GM13976 (cell line): ENCODE data around the gene ZNF460.
A peak's percentile ranks its signal among the peaks of the same experiment; 100 is the strongest.

ENCODE experiments used
- DNase-seq: peaks from one replicate; pipeline ENCODE4 v3.0.0; 2012; ENCODE audit warnings: low spot score
- in situ Hi-C: fragments of 300-500 bp; cut with MboI; formaldehyde crosslinking; loops from one replicate; pipeline ENCODE4 v1.12.0; 2022; ENCODE audit warnings: low sequenced_read_pairs, mixed read lengths, inconsistent platforms; ENCODE audit not compliant: unreplicated experiment
- TF ChIP-seq, protein P1 (sequence below): IDR thresholded peaks from 2 replicates; pipeline ENCODE4 v1.5.1; 2012; ENCODE audit warnings: borderline replicate concordance, mild to moderate bottlenecking; ENCODE audit not compliant: insufficient read depth; ENCODE audit errors: extremely low read depth, missing control alignments, control extremely low read depth

ZNF460 gene

DNA sequence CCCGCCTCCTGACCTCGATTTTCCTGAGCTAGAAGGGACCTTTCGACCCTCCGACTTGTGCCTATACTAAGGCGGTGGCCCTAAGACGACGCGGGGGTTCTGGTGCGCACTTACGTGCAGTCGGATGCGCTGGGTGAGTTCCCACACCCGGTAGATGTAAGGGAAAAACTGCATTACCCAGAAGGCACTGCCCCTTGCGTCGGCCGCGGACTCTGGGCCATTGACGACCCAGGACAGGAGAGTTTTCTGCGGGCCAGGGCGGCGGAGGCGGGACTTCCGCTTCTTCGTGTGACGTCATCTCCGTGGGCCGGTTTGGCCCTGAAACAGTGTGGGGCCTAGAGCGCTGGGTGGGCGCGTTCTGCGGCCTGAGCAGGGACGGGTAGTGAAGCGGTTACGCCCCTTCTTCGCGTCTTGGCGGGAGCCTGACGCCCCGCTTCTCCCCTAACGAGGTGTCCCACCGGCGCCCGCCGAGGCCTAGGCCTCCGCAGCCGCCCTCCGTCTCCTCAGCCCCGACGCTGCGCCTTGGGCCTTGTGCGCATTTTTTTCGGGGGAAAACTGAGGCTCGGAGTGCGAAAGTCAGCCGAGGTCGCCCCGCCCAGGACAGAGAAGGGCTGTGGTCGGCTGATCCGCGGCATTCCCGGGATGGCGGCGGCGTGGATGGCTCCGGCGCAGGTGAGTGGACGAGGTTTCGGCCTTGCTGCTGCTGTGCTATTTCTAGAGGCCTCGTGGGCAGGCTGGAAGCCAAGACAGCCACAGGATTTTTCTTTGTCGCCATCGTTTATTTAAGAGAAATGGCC lies at the start of gene ZNF460:
Gene ZNF460, plus strand, starts transcription at position 321 of the 797 bp plus-strand sequence. Its CDS starts 322 bp downstream, at position 643.
- TF ChIP-seq, protein P1, sequence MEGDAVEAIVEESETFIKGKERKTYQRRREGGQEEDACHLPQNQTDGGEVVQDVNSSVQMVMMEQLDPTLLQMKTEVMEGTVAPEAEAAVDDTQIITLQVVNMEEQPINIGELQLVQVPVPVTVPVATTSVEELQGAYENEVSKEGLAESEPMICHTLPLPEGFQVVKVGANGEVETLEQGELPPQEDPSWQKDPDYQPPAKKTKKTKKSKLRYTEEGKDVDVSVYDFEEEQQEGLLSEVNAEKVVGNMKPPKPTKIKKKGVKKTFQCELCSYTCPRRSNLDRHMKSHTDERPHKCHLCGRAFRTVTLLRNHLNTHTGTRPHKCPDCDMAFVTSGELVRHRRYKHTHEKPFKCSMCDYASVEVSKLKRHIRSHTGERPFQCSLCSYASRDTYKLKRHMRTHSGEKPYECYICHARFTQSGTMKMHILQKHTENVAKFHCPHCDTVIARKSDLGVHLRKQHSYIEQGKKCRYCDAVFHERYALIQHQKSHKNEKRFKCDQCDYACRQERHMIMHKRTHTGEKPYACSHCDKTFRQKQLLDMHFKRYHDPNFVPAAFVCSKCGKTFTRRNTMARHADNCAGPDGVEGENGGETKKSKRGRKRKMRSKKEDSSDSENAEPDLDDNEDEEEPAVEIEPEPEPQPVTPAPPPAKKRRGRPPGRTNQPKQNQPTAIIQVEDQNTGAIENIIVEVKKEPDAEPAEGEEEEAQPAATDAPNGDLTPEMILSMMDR = no peak
- DNase-seq = peak; percentile 95
- in situ Hi-C loops = no loop called here

DNA sequence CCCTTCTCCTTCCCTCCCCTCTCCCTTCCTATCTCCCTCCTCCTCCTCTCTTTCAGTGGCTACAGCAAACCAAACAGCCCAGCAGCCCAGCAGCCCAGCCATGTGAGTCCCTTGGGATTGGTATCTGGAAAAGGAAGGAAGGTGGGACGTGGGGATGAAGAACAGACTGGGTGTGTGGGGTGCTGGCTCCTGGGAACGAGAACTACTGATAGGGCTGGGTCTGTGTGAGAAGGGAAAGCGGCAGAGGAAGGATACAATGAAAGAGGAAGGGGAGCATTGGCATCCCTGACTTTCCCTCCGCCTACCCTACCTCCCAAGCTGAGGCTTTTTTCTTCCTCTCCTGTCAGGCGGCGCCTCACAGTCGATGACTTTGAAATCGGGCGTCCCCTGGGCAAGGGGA lies 48.6 kb upstream of the ZNF460 start:
- DNase-seq = no peak
- in situ Hi-C loops = no loop called here
- TF ChIP-seq, protein P1 = no peak

DNA sequence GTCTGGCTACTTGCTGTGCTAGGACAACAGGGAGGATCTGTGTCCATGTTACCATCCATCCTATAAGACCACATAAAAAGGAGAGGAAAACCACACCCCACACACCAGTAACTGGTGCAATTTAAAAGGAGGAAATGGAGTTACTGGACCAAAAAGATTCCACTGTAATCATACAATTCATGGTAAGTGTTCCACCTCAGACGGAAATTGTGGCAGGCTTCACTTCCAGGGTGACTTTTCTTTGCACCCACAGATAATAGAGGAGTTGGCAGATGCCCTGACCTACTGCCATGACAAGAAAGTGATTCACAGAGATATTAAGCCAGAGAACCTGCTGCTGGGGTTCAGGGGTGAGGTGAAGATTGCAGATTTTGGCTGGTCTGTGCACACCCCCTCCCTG lies 47.1 kb upstream of the ZNF460 start:
- TF ChIP-seq, protein P1 = no peak
- DNase-seq = no peak
- in situ Hi-C loops = no loop called here

DNA sequence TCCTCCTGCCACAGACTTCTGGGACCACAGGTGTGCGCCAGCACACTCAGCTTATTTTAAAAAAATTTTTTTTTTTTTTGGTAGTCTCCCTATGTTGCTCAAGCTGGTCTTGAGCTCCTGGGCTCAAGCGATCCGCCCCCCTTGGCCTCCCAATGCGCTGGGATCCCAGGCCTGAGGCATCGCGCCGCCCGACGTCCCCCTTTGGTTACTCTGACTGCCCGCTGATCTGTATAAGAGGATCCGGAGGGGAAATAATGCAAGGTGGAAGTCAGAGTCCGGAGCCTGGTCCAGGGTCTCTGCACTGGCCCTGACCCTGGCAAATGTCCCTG lies 40.3 kb upstream of the ZNF460 start:
- in situ Hi-C loops = no loop called here
- DNase-seq = no peak
- TF ChIP-seq, protein P1 = no peak

DNA sequence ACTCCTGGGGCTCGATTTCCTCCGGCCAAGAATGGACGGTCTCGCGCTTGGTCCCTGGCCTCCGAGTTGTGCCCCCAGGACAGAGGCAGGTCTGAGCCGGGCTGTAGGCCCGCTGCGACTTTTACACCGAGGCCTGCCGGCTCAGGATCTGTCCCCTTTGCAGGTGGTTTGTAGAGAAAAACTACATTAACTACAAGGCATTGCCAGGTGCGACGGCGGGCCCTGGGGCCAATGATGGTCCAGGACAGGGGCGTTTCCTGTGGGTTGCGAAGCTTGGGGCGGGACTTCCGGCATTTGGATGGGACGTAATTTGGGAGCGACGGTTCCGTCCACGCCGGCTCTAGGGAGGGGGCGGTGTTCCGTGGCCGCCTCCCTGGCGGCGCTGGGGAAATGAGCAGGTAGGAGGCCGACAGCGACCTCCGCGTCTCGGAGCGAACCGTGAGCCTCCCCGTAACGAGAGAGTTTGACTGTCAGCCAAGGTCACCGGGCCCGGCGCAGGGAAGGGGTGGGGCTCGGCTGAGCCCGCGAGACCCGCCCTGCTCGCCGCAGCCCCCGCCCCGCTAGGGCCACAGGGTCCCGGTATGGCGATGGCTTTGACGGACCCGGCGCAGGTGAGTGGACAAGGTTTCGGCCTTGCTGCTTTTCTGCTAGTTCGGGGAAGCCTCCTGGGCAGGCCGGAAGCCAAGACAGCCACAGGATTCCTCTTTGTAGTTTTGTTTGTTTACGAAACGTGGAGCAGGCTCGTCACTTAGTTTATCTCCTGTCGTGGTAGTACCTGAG lies 39.8 kb upstream of the ZNF460 start, which contains the start of gene ZNF805:
Gene ZNF805, plus strand, starts transcription at position 322 of the 780 bp plus-strand sequence. Its CDS starts 260 bp downstream, at position 582.
- TF ChIP-seq, protein P1 = no peak
- peak; percentile 98 for DNase-seq
- in situ Hi-C loops = no loop called here

DNA sequence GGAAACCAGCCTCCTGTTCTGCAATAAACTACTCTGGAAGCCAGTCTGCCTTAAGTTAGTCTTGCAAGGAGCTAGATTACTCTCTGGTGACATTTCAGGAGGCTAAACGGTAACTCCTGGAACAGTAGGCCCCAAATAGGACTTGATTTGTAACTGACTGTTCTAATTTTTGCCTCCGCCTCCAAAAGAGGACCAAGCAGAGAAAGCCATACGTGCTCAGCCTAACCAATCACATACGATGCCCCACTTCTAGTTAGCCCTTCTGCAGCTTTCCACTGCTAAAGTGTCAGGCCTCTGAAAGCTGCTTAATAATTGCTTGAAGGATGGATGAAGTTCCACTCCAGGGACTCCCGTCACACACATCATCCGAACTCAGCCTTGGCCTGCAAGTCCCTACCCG lies 39.1 kb upstream of the ZNF460 start:
- in situ Hi-C loops = no loop called here

More for the DNA sequence above, 39.1 kb upstream of the ZNF460 start:
- TF ChIP-seq, protein P1 = no peak
- DNase-seq = no peak
